GM18867 (cell line): Measurements from ENCODE around the gene FCER1G.

Experiments used
- ATAC-seq: cut with Tn5 transposase; IDR thresholded peaks from one replicate; pipeline ENCODE4 v1.9.1; 2021; ENCODE audit warnings: mild to moderate bottlenecking, moderate library complexity; ENCODE audit not compliant: unreplicated experiment

The FCER1G gene

DNA sequence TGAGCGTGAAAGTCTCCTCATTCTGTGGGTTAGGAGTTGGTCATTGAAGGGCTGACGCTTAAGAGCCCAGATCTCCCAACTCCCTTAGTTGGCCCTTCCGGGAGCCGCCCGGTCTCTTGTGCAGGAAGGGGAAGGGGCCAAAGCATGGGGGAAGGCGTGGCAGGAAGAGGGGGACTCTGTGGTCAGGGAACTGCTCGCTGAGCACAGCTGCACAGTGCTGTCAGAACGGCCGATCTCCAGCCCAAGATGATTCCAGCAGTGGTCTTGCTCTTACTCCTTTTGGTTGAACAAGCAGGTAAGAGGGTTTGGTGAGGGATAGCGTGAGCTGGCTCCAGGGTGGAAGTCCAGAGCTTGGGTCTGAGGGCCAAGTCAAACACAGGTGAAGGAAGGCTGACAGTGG, at the start of gene FCER1G:
Gene FCER1G, plus strand, starts transcription at position 220 of the 400 bp plus-strand sequence. Its CDS starts 27 bp downstream, at position 247.
- no peak for ATAC-seq

DNA sequence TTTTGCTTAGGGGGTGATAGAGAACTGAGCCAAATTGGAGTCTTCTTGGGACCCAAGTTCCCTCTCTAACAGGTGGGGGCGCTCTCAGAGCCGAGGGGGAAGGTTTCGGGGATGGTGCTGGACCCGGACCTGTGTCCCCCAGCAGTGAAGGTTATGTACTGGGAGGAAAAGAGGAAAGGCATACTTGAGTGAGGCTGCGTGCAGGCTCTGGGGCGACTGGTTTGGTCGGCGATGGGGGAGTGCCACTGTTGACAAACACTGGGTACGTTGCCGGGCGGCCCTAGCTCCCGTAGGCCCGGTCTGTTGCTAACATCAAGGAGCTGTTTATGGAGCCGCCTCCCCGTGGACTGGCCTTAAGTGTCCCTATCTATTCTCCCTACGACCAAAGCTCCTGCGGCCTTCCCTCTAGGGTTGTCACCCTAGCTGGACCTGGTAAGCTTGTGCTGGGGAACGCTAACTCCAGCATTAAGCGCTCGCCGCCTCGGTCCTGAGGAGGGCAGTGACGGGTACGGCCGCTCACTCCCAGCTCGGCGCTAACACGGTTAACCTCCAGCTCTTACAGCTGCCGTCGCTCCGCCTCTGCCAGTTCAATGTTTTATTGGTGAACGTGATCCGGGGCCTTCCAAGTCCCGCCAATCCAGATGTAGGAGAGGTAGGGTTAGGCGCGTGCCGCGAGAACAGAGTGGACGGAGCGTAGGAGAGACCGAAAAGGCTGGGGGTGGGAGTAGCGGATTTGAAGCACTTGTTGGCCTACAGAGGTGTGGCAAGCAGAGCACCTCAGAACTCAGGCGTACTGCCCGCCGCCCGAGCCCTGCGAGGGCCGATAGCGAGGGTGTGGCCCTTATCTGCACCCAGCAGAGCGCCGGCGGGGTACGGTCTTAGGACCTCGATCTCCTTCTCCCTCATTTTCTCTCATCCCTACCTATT, 49.1 kb upstream of the FCER1G start, which contains the start of gene PPOX:
Gene PPOX, plus strand, starts transcription at position 685 of the 927 bp plus-strand sequence. CDS start 422 bp downstream, outside the sequence.
- ATAC-seq: peak; percentile 88

DNA sequence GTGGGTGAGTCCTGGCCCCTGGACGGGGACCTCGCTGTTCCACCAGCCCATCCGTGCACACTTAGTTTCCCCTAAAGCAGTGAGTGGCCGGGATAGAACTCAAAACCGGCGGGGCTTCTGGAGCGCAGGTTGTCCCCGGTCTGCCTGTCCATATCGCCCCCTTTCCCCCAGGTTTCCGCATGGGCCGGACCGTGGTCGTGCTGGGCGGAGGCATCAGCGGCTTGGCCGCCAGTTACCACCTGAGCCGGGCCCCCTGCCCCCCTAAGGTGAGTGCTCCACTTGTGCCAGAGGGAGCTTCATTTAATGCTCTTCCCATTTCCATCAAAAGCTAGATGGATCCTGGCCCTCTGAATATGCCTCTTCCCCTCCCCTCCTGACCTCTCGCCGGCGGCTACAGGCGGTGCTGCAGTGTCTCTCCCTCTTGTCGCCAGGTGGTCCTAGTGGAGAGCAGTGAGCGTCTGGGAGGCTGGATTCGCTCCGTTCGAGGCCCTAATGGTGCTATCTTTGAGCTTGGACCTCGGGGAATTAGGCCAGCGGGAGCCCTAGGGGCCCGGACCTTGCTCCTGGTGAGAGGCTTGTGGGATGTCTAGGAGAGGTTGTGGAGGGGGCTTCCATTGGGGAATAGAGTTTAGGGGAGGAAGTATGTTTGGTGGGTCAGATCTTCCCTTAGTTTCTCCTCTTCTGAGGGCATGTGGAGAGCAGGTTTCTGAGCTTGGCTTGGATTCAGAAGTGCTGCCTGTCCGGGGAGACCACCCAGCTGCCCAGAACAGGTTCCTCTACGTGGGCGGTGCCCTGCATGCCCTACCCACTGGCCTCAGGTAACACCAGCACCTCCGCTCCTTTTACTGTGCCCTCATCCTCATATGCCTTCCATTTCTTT, 48.2 kb upstream of the FCER1G start:
- no peak for ATAC-seq

DNA sequence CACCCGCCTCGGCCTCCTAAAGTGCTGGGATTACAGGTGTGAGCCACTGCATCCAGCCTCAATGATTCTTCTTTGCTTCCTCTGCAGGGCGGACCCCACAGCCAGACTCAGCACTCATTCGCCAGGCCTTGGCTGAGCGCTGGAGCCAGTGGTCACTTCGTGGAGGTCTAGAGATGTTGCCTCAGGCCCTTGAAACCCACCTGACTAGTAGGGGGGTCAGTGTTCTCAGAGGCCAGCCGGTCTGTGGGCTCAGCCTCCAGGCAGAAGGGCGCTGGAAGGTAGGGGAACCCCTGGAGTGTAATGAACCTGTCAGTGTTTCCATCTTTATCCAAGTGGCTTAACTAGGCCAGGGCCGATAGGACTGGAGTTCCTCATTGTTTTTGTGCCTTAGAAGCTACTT, 46.2 kb upstream of the FCER1G start:
- no peak for ATAC-seq

DNA sequence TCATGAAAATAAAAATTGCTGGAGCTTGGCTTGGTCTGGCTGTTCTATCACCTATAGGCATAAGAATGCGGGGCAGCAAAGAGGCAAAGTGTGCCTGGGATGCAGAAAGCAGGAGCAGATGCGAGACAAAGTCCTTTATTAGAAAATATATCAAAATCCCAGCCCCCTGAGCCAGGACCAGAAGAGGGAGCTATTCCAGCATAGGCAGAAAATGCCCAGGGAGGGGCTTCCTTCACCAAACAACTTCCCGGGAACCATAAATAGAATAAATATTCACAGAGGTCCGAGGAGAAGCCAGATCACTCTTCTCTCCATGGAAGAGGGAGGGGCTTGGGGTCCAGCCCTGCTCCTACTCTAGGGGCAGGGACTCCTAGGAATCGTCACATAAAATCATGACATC, 43.9 kb upstream of the FCER1G start:
- ATAC-seq: no peak

DNA sequence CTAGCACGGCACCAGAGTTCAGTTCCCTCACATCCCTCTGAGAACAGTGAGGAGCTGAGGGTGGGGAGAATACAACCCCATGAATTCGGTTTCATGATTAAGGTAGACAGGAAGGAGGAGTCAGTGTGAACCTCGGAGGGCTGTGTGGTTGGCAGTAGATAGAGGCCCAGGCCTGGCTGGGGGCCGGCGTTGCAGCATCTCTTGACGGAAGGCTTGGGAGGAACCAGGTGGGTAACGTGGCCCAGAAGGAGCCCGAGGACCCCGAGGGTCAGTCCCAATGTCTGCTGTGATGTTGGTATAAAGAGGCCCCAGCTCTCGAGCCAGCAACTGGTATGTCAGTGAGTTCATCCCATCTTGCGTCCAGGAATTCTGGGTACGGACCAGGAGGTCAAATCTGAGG, 43.4 kb upstream of the FCER1G start:
- no peak for ATAC-seq

DNA sequence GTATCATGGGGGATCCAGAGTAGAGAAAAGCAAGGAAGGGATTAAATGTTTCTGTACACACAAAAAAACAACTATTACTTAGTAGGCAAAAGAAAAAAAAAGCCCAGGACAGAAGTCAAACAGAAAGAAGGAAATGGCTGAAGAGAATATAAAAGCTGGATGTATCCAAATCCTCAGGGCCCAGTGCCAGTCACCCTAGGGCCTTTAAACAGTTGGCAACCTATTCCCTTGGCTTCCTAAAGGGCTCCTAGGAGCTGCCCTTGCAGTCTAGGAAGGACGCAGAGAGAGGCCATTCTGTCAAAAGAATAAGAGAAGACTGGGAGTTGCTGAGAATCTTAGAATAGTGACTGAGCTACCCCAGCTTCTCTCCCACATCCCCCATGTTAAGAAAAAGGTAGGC, 42.7 kb upstream of the FCER1G start:
- no peak for ATAC-seq

DNA sequence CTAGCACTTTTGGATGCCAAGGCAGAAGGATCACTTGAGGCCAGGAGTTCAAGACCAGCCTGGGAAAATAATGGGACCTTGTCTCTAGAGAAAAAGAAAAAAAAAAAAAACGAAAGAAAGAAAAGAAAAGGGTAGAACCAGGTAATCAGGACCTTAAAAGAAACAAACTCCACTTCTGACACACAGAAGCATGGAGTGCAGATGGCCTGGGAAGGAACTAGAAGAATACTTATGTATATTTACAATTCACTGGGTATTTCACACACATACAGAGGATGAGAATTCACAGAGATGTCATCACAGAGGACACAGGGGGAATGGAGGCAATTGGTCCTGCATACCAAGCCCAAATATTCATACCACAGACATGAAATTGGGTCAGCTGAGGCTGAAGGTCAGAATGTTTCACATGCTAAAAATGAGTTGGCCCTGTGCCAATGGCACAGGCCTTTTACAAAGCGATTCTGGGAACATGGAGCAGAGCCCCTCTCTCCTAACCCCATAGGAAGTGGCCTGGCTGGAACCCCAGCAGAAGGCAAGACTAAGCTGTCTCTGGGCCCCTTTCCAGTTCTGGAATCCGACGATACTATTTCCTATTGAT, 42.2 kb upstream of the FCER1G start:
- ATAC-seq: no peak

DNA sequence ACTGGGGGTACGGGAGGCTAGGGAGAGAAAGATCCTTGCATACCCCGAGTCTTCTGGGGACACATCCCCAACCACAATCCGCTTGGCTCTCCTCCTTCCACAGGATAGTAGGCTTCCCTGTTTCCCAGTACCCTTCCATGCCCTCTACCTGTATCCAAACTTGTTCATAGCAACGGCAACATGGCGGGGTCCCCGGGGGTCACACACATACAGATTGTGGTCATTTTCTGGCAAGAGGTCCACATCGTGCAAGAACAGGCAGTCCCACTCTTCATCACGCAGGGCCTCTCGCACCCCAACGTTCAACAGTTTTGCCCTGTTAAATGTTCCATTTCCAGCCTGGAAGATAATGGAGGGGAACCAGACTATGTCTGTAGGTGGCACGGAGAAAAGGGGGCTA, 41.4 kb upstream of the FCER1G start:
- no peak for ATAC-seq

DNA sequence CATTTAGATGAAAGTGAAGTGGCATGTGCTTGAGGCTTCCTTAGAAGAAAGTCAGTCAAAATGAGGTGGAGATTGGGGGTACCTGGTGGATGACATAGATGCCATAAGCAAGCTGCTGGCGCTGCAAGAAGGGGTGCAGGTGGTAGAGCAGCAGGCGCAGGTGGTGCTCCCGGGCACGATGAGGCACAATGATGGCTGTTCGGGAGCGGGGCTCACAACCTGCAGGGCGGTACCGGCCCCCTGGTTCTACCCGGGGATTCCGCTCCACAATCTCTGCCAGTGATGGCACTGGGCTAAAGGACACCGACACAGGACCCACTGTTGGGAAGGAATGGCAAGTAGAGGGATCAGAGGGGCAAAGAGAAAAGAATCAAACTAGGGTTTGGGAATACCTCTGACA, 40.2 kb upstream of the FCER1G start:
- no peak for ATAC-seq

DNA sequence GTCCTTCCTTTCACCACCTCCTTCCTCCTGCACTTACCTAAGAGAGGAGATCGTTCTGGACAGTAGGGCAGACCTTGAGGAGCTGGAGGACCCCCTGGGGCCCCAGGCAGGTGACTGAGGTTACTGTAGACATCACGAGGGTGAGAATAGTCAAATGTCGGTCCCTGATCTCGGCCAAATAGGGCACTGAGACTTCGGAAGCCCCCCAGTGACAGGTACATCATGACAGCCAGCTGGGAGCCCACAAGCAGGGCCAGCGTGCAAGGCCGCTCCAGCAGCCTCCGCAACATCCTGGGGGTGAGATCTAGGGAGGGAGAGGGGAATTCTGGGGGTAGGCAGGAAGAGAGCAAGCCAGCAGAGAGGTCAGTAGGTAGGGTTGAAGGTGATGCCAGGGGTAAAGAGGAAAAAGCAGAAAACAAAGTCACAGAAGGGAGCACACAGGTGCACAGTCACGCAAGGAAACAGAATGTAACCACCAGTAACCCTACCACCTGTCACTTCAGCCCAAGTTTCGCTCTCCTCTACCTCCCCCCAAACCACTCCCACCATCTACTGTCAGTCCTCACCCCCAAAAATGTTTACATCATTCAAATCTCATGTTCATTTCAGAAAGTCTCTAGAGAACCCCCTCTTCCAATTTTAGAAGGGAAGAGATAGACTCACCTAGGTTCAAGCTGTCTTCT, 39.2 kb upstream of the FCER1G start:
- peak; percentile 29 for ATAC-seq

DNA sequence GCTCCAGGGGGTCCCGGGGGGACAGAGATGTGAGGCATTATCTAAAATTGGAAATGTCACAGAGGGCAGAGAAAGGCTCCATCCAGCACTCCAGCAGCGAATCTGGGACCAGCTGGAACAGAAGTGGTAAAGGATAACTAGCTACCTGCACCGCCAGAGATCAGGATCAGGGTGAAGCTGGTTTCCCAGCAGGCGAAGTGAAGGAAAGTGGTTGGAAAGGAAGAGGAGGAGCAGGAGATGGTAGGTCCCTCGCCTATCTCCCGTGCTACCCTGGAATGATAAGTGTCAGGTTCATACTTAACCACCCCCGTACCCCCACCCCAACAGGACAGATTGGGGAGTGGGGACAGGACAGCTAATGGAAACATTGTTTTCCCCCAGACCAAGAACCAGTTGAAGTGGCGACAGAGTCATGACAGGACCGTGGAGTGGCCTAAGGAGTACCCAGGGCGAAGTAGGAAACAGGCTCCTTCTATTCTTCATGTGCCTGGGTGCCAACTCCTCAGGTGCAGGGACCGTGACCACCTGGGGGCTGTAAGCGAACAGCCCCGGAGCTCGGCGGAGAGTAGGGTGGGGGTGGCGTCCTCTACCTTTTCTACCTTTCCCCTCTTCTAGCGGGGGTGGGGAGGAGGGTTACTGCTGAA, 38.5 kb upstream of the FCER1G start:
- no peak for ATAC-seq

DNA sequence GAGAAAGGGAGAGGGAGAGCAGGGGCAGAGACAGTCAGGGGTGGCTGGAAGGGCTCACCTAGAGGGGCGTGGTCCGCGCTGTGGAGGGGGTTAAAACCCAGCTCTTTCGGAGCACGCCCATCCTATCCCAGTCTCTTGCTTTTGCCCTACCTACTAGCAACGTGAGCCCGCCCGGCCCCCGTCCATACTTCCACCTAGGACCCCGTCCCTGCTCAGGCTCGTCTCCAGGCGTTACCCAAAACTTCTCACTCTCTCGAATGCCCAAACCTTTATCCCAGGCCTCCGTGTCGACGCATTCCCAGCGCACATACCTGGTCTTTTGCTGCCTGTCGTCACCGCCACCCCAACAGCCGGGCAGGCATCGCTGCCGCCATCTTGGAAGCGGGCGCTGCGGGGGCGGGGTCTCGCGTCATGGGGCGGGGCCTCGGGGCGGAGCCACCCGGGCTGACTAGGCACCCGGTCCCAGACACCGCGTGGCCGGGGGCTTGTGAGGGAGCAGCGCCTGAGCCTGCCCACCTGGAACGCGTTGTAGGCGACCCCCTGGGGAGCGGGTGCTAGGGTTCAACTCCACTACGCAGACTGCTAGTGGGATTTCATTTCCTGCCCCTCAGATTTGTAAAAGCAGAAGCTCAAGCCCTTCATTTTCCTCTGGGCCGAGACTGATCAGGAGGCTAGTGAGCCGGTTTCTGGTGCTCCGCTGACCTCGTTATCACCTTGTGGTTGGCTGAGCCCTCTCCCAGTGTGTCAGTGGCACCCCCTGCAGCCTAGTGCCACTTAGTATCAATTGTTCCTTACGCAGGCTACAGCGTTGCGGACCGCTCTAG, 37.8 kb upstream of the FCER1G start, which contains the start of gene B4GALT3:
Gene B4GALT3, minus strand, starts transcription at position 396 of the 824 bp plus-strand sequence. CDS start 1,447 bp downstream, outside the sequence.
- ATAC-seq: peak; percentile 79

DNA sequence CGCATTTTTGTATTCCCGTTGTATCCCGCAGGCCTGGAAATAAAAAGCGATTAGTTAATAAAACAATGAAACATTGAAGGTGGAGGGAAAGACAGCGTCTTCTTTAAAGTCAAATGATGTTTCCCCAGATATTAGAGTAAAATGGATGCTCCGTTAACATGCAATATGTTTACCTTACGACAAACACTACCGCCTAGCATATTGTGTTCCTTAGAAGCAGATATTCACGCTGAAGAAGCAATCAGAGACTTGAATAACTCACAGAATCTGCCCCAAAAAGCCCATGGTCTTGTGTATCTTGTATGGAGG, 37.2 kb upstream of the FCER1G start:
- no peak for ATAC-seq

DNA sequence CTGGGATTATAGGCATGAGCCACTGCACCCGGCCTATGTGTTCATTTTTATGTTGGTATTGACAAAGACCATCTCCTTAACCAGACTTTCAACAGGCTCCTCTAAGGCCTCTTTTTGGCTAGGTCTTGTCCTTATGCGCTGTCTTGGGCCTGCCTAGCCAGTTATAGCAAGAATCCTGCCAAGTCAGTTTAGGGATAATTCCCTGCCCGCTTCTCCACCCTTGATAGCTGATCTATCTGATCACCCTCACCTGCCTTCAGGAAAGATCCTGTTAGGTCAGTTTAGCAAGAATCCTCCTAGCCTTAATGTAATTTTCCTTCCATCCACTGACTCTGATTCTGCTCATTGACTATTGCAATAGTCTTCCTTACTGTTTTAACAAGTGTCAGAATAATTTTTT, 35.4 kb upstream of the FCER1G start:
- no peak for ATAC-seq

DNA sequence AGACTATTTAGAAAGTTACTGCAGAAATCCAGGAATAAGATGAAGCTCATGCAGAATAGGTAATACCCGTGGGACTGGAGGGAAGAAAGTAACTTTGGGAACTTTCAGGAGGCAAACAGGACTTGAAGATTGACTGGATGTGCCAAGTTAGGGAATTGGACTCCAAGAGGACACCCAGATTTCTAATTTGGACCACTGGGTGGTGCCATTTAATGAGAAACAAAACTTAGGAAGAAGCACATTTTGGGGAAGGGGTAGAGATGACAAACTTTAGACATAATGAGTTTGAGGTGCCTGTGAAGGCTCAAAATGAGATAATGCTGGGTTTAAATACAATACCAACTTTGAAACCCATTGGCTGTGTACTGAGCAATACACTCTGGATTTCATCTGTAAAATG, 34.5 kb upstream of the FCER1G start:
- no peak for ATAC-seq

DNA sequence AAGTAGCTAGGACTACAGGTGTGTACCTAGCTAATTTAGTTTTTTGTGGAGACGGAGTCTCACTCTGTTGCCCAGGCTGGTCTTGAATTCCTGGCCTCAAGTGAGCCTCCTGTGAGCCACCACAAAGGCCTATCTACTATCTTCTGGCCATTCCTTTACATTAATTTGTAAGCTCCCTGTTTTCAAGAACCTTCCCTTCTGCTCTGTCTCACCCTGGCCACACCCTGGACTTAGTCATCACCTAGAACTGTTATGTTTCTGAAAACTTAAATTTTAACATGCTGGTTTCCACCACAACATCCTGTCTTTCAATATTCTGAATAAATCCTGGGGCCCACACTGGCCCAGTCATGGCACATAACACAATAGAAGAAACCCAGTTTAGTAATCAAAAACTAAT, 32.9 kb upstream of the FCER1G start:
- ATAC-seq: peak; percentile 39

DNA sequence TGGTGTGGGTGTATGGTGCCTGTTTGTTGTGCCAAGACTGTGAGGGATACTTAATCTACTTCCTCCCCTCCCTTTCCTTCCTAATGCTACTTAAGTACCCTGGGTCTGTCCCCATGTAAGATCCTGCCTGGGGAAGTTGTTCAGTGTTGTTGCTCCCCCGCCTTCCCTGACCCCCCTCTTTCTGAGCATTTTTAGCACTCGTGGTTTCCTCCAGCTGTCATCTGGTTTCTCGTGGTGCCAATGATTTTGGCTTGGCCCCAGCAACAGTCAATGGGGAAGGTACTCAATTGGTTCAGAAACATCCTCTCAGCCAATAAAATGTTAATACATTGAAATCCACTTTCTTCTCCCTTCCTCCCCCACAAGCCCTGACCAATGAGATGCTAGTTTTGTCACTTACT, 29.8 kb upstream of the FCER1G start:
- ATAC-seq: peak; percentile 74

DNA sequence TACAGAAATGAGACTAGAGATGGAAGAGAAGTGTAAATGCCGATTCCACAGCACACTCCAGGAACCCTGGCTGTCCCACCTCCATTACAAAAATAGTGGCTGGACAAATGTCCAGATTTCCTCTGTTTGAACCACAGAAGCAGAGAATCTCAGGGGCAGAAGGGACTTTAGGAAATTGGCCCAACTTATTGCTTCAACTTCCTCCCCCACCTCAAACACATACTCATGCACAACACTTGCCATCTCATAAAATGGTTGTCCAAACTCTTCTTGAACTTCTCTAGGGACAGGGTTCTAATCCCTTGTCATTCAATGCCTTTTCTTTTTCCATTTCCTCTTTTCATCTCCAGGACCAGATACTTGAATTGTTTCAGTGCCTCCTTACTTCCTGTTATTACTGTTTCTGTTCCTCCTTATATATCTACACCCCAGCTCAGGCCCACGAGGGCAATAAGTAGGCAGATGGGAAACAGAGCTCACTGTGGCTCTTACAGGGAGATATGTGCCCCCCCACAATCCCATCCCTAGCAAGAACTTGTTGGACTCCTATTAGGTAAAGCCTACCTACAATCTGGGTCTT, 29.3 kb upstream of the FCER1G start:
- peak; percentile 20 for ATAC-seq
